Putamen (tissue), 1 donor: ENCODE measurements around the gene GOLGA8T.
"Not testable (repeated sequence)": the region's sequence is repeated elsewhere in the genome, so short reads cannot be mapped to it uniquely, and the experiment has no call there.

Source experiments
- DNase-seq: peaks from one replicate; pipeline ENCODE4 v3.0.0-alpha.2; 2016; ENCODE audit warnings: low spot score

Gene GOLGA8T

GRCh38 chr15:30192119-30192745 lies 57.4 kb downstream of the GOLGA8T start:
- DNase-seq = not testable (repeated sequence)

- DNase-seq = not testable (repeated sequence)
These were observed 58.0 kb downstream of the GOLGA8T start for GRCh38 chr15:30192892-30193291.
